HepG2 (cell line): ENCODE data around the gene GRIK5. TPM values are rescaled to one million over a fixed set of nuclear protein-coding genes. Genes with fewer than 3 reads are reported as not detected.

ENCODE experiments used
- AGO2 ChIP-seq: fragments of 200-400 bp; formaldehyde crosslinking; optimal IDR thresholded peaks from 2 replicates; pipeline ENCODE3; 2017; ENCODE audit warnings: mild to moderate bottlenecking, low read depth, low read length, moderate library complexity
- ARNTL ChIP-seq: sonication (generic); formaldehyde crosslinking; IDR thresholded peaks from 2 replicates; pipeline ENCODE4 v1.4.0; 2020; ENCODE audit warnings: mild to moderate bottlenecking, missing genetic modification reagents
- ELK4 ChIP-seq: sonication (generic); formaldehyde crosslinking; IDR thresholded peaks from 2 replicates; pipeline ENCODE4 v1.9.0; 2021; ENCODE audit warnings: missing genetic modification reagents, borderline replicate concordance
- HDAC2 ChIP-seq: sonication (generic); formaldehyde crosslinking; IDR thresholded peaks from 2 replicates; pipeline ENCODE4 v1.4.0; 2020; ENCODE audit warnings: missing genetic modification reagents
- PCBP1 ChIP-seq: fragments of 200-400 bp; formaldehyde crosslinking; IDR thresholded peaks from 2 replicates; pipeline ENCODE4 v1.6.1; 2017; ENCODE audit warnings: mild to moderate bottlenecking, low read depth, low read length, borderline replicate concordance
- TFDP1 ChIP-seq: IDR thresholded peaks from 2 replicates; pipeline ENCODE4 v1.6.1; 2016; ENCODE audit warnings: missing compliant biosample characterization, missing genetic modification reagents, borderline replicate concordance
- ZEB1 ChIP-seq: IDR thresholded peaks from 2 replicates; pipeline ENCODE4 v1.6.1; 2012; ENCODE audit warnings: mild to moderate bottlenecking, low read depth, inconsistent platforms; ENCODE audit not compliant: insufficient replicate concordance
- ZMYM3 ChIP-seq: sonication (generic); formaldehyde crosslinking; IDR thresholded peaks from 2 replicates; pipeline ENCODE4 v1.5.1; 2020; ENCODE audit warnings: mild to moderate bottlenecking, missing genetic modification reagents
- ZNF274 ChIP-seq: sonication (generic); formaldehyde crosslinking; IDR thresholded peaks from 2 replicates; pipeline ENCODE4 v1.5.1; 2020; ENCODE audit warnings: mild to moderate bottlenecking, missing genetic modification reagents
- ZNF30 ChIP-seq: sonication (generic); formaldehyde crosslinking; IDR thresholded peaks from 2 replicates; pipeline ENCODE4 v1.5.0; 2020; ENCODE audit warnings: mild to moderate bottlenecking, missing genetic modification reagents
- ZNF770 ChIP-seq: sonication (generic); formaldehyde crosslinking; IDR thresholded peaks from 2 replicates; pipeline ENCODE4 v1.5.0; 2020; ENCODE audit warnings: mild to moderate bottlenecking, missing genetic modification reagents
- polyA plus RNA-seq, 8 experiments: library from polyadenylated mRNA; depleted of rRNA in 3 of 8; stranded (reverse) in 7 of 8; unstranded in 1 of 8; fragments of >200 nt; fragmentation: Illumina TruSeq in 4 of 8; extraction: Trizol in 4 of 8; gene quantifications; 2 replicates each; pipeline versions ENCODE4 v1.2.1 to v1.2.3, GENCODE V29; 2011 to 2016; ENCODE audit warnings: low read depth in 4 of 8, missing spikeins in 1 of 8, mixed read lengths in 1 of 8; ENCODE audit not compliant: insufficient read depth in 1 of 8
- total RNA-seq, 5 experiments: library from RNA; depleted of rRNA; stranded (reverse); fragments of >200 nt; fragmentation: Illumina TruSeq; extraction: Trizol; gene quantifications; 2 replicates each; pipeline ENCODE4 v1.2.3, GENCODE V29; 2016; ENCODE audit warnings: low read depth in 1 of 5
- TF ChIP-seq, protein P1 (sequence below): sonication (generic); formaldehyde crosslinking; IDR thresholded peaks from 2 replicates; pipeline ENCODE4 v1.4.0; 2020; ENCODE audit warnings: missing genetic modification reagents, borderline replicate concordance
- TF ChIP-seq, protein P2 (sequence below): sonication (generic); formaldehyde crosslinking; IDR thresholded peaks from 2 replicates; pipeline ENCODE4 v1.4.0; 2020; ENCODE audit warnings: mild to moderate bottlenecking, missing genetic modification reagents

Gene GRIK5
- total and polyA plus RNA-seq, 2 of the 13 experiments (the other 11 are each of a cell fraction or from before 2014, with no cell fraction given): not detected

- no peak for TF ChIP-seq ZEB1
- TF ChIP-seq AGO2: peak; percentile 74
- TF ChIP-seq ZNF30 (CRISPR knock-in tag): no peak
- no peak for TF ChIP-seq ELK4 (CRISPR knock-in tag)
- 0 out of 2 replicates have a peak, but pooled peaks have one; percentile 15 for TF ChIP-seq ZNF274 (CRISPR knock-in tag)
- no peak for TF ChIP-seq ARNTL (CRISPR knock-in tag)
- TF ChIP-seq TFDP1 (CRISPR knock-in tag): no peak
- TF ChIP-seq HDAC2: no peak
- peak; percentile 74 for TF ChIP-seq ZNF770 (CRISPR knock-in tag)
- TF ChIP-seq, protein P1, sequence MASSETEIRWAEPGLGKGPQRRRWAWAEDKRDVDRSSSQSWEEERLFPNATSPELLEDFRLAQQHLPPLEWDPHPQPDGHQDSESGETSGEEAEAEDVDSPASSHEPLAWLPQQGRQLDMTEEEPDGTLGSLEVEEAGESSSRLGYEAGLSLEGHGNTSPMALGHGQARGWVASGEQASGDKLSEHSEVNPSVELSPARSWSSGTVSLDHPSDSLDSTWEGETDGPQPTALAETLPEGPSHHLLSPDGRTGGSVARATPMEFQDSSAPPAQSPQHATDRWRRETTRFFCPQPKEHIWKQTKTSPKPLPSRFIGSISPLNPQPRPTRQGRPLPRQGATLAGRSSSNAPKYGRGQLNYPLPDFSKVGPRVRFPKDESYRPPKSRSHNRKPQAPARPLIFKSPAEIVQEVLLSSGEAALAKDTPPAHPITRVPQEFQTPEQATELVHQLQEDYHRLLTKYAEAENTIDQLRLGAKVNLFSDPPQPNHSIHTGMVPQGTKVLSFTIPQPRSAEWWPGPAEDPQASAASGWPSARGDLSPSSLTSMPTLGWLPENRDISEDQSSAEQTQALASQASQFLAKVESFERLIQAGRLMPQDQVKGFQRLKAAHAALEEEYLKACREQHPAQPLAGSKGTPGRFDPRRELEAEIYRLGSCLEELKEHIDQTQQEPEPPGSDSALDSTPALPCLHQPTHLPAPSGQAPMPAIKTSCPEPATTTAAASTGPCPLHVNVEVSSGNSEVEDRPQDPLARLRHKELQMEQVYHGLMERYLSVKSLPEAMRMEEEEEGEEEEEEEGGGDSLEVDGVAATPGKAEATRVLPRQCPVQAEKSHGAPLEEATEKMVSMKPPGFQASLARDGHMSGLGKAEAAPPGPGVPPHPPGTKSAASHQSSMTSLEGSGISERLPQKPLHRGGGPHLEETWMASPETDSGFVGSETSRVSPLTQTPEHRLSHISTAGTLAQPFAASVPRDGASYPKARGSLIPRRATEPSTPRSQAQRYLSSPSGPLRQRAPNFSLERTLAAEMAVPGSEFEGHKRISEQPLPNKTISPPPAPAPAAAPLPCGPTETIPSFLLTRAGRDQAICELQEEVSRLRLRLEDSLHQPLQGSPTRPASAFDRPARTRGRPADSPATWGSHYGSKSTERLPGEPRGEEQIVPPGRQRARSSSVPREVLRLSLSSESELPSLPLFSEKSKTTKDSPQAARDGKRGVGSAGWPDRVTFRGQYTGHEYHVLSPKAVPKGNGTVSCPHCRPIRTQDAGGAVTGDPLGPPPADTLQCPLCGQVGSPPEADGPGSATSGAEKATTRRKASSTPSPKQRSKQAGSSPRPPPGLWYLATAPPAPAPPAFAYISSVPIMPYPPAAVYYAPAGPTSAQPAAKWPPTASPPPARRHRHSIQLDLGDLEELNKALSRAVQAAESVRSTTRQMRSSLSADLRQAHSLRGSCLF (CRISPR knock-in tag): no peak
- TF ChIP-seq, protein P2, sequence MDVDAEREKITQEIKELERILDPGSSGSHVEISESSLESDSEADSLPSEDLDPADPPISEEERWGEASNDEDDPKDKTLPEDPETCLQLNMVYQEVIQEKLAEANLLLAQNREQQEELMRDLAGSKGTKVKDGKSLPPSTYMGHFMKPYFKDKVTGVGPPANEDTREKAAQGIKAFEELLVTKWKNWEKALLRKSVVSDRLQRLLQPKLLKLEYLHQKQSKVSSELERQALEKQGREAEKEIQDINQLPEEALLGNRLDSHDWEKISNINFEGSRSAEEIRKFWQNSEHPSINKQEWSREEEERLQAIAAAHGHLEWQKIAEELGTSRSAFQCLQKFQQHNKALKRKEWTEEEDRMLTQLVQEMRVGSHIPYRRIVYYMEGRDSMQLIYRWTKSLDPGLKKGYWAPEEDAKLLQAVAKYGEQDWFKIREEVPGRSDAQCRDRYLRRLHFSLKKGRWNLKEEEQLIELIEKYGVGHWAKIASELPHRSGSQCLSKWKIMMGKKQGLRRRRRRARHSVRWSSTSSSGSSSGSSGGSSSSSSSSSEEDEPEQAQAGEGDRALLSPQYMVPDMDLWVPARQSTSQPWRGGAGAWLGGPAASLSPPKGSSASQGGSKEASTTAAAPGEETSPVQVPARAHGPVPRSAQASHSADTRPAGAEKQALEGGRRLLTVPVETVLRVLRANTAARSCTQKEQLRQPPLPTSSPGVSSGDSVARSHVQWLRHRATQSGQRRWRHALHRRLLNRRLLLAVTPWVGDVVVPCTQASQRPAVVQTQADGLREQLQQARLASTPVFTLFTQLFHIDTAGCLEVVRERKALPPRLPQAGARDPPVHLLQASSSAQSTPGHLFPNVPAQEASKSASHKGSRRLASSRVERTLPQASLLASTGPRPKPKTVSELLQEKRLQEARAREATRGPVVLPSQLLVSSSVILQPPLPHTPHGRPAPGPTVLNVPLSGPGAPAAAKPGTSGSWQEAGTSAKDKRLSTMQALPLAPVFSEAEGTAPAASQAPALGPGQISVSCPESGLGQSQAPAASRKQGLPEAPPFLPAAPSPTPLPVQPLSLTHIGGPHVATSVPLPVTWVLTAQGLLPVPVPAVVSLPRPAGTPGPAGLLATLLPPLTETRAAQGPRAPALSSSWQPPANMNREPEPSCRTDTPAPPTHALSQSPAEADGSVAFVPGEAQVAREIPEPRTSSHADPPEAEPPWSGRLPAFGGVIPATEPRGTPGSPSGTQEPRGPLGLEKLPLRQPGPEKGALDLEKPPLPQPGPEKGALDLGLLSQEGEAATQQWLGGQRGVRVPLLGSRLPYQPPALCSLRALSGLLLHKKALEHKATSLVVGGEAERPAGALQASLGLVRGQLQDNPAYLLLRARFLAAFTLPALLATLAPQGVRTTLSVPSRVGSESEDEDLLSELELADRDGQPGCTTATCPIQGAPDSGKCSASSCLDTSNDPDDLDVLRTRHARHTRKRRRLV (CRISPR knock-in tag): 0 out of 2 replicates have a peak, but pooled peaks have one; percentile 18
- TF ChIP-seq ZMYM3 (CRISPR knock-in tag): peak; percentile 62; the same call in 1 of the 2 replicates
- TF ChIP-seq PCBP1: no peak
Measured at GRCh38 chr19:42074513-42075363, 4.7 kb upstream of the GRIK5 start (continued).
